ENCODE measurements around the gene PRKCE. TPM values are rescaled to one million over a fixed set of nuclear protein-coding genes. Genes with fewer than 3 reads are reported as not detected.
A peak's percentile ranks its signal among the peaks of the same experiment; 100 is the strongest.

Gene PRKCE
- total RNA-seq, 6 experiments from 2014 or later: 5.2 to 18.8 (median 11.0) TPM

DNA sequence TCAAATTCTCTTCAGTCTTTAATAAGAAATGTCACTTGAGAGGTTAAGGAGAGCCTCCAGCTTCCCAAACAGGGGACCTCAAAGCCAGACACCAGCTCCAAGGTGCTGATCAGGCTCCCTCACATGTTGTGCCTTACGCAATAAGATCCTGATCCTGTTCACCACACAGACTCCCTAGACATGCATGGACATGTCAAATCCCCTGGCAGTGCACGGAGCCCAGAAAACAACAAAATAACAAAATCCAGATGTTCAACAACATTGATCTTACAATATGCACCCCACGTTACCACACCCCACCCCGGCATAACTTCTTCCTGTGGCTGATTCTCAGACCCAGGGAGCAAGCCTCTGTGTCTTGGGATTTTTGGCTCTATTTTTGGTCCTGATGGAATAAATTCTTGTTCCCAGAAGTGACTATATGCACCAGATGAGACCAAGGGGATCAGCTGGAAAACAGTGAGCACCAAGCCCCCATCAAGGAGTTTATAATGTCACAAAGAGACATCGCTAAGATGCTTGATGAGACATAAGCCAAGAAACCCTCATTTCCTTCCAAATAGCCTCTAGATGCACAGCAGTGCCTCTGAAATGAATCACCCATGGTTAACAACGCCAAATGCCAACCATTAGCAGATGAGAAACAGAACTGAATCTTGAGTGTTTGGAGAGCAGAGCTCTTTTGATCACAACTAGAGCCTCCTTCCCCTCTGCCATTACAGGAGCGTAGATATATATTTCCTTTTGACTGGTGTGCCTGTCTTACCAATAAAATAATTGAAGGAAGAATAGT, 198.2 kb downstream of the PRKCE start:
- H3K27ac ChIP-seq: no peak overlapping the region
- no peaks in the 10 kb centered on the region for H3K36me3 ChIP-seq
- H3K4me1 ChIP-seq: no peaks in the 10 kb centered on the region
- H3K27me3 ChIP-seq: no peaks in the 10 kb centered on the region
- no peaks in the 10 kb centered on the region for H3K9me3 ChIP-seq
- WGBS (ENCODE audit: insufficient coverage, low coverage, low lambda C conversion rate, missing lambda C conversion rate): 72% methylated on average over 2 of the region's 7 CpGs
- intact Hi-C loops (cut with DNase I): no loop called here
- no peak overlapping the region for H3K4me3 ChIP-seq
- no peak for TF ChIP-seq POLR2A (IDR thresholded peaks at IDR 0.05)
- TF ChIP-seq, protein P1, sequence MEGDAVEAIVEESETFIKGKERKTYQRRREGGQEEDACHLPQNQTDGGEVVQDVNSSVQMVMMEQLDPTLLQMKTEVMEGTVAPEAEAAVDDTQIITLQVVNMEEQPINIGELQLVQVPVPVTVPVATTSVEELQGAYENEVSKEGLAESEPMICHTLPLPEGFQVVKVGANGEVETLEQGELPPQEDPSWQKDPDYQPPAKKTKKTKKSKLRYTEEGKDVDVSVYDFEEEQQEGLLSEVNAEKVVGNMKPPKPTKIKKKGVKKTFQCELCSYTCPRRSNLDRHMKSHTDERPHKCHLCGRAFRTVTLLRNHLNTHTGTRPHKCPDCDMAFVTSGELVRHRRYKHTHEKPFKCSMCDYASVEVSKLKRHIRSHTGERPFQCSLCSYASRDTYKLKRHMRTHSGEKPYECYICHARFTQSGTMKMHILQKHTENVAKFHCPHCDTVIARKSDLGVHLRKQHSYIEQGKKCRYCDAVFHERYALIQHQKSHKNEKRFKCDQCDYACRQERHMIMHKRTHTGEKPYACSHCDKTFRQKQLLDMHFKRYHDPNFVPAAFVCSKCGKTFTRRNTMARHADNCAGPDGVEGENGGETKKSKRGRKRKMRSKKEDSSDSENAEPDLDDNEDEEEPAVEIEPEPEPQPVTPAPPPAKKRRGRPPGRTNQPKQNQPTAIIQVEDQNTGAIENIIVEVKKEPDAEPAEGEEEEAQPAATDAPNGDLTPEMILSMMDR (IDR thresholded peaks at IDR 0.05): no peak
- ATAC-seq (no peak), DNase-seq (no peak)

DNA sequence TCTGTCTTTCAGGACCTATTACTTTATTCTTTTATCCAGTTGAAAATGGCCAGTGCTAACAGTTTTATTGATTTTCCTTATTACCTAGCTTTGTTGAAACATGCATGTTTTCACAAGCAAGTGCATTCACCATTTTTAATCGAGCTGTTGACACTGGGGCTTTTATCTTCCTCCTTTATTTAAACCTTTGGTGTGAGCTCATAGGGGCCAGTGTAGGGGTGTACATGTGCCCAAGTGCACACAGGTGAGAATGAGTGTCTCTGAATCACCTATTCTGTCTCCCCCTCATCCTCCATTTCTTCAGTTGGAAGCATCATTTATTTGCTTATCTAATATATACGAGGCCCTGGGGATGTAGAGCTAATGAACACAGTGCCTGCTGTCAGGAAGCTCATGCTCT, 199.1 kb downstream of the PRKCE start:
- WGBS (ENCODE audit: insufficient coverage, low coverage, low lambda C conversion rate, missing lambda C conversion rate): 57% methylated on average over 1 of the region's 2 CpGs
- TF ChIP-seq POLR2A (IDR thresholded peaks at IDR 0.05): no peak
- TF ChIP-seq, protein P1 (IDR thresholded peaks at IDR 0.05): no peak
- ATAC-seq (peak in 1 of 4 donors; percentile 19), DNase-seq (no peak)
- no peaks in the 10 kb centered on the region for H3K4me1 ChIP-seq
- H3K36me3 ChIP-seq: no peaks in the 10 kb centered on the region
- H3K4me3 ChIP-seq: no peak overlapping the region
- intact Hi-C loops (cut with DNase I): no loop called here
- H3K27me3 ChIP-seq: no peaks in the 10 kb centered on the region
- no peaks in the 10 kb centered on the region for H3K9me3 ChIP-seq
- H3K27ac ChIP-seq: no peak overlapping the region

DNA sequence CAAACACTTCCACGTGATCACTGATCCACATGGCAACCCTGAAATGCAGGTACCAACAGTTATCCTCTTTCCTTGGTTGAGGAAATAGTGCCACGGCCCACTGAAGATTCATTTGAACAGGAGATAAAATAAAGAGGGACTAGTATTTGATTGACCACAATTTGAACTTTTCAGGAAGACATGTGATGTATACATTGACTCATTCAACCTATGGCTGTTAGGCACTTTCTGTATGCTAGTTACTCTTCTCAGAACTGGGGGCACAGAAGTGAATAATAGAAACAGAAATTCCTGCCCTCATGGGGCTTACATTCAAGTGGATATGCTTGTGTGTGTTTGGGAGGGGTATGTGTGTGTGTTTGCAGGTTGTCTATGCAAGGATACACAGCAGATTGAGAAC, 199.6 kb downstream of the PRKCE start:
- ATAC-seq (no peak), DNase-seq (no peak)
- no peak for TF ChIP-seq POLR2A (IDR thresholded peaks at IDR 0.05)
- TF ChIP-seq, protein P1 (IDR thresholded peaks at IDR 0.05): no peak
- Histone ChIP-seq H3K36me3 (no peaks in the 10 kb centered on the region), H3K27me3 (no peaks in the 10 kb centered on the region), H3K4me3 (no peak overlapping the region), H3K27ac (no peak overlapping the region), H3K9me3 (no peaks in the 10 kb centered on the region), H3K4me1 (no peaks in the 10 kb centered on the region)
- 81% methylated on average over 2 of the region's 2 CpGs for WGBS (ENCODE audit: insufficient coverage, low coverage, low lambda C conversion rate, missing lambda C conversion rate)
- intact Hi-C loops (cut with DNase I): no loop called here

DNA sequence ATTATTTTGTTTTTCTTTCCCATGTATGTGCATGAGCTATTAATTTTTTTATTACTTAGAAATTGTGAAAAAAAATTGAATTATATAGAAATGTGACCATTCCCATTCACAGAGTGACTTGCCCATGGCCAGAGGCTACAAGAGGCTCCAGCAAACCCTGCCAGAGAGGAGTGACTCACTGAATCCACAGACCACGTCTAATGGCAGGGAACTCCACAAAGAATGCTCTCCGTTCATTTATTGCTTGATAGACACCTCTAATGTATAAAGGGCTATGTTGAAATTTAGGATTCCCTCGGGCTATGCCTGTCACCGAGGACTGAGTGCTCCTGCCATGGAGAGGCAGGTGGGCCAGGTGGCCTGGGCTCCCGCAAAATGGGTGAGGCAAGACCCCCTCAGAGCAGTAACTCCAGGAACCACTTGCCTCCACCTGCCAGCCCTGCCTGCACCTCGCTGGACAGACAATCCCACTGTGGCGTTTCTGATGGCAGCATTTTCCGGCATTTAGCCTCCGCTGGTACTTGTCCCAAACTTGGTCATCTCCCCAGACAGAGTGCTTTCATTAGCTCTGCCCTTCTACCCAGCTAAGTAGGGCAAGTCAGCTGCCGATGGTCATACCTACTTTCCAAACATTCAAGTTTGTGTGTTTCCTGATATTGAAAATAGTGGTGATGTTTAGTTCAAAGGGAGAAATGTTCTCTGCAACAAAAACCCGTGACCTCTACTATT, 200.3 kb downstream of the PRKCE start:
- DNase-seq: no peak
- Histone ChIP-seq H3K9me3 (no peaks in the 10 kb centered on the region), H3K27me3 (no peaks in the 10 kb centered on the region), H3K36me3 (no peaks in the 10 kb centered on the region), H3K4me1 (no peaks in the 10 kb centered on the region), H3K4me3 (no peak overlapping the region), H3K27ac (no peak overlapping the region)
- no peak for TF ChIP-seq POLR2A (IDR thresholded peaks at IDR 0.05)
- TF ChIP-seq, protein P1 (IDR thresholded peaks at IDR 0.05): no peak
- WGBS (ENCODE audit: insufficient coverage, low coverage, low lambda C conversion rate, missing lambda C conversion rate): 84% methylated on average over 5 of the region's 11 CpGs
- no peak for ATAC-seq
- intact Hi-C loops (cut with DNase I): no loop called here
